GM12878 (cell line): ENCODE measurements around the gene FARS2. TPM values are rescaled to one million over a fixed set of nuclear protein-coding genes. Genes with fewer than 3 reads are reported as not detected.

Experiments used
- ATAC-seq: fragments of 200-7000 bp; cut with Tn5 transposase; 3 replicates; pipeline ENCODE4 v1.9.1; 2020; ENCODE audit warnings: mild to moderate bottlenecking, moderate library complexity
- BruUV-seq: library from RNA; stranded (reverse); fragments of 400-500 nt; replicated peaks from 2 replicates; lab custom pipeline; 2021; lab: Mats Ljungman, UMichigan
- CTCF ChIA-PET: fragments of 300-600 bp; sonication (Branson Sonifier 250); formaldehyde crosslinking; extraction: SDS; loops from one replicate; lab custom pipeline; 2021; ENCODE audit warnings: inconsistent platforms; lab: Yijun Ruan, JAX
- POLR2A ChIA-PET: fragments of 350-600 bp; formaldehyde crosslinking; extraction: SDS; loops from one replicate; lab custom pipeline; 2021; ENCODE audit warnings: inconsistent platforms; lab: Charles Lee
- RAD21 ChIA-PET: fragments of 300-600 bp; sonication (Branson Sonifier 250); formaldehyde crosslinking; loops from one replicate; lab custom pipeline; 2023; ENCODE audit warnings: antibody characterized with exemption; ENCODE audit not compliant: unreplicated experiment; lab: Charles Lee
- SMC1A ChIA-PET: fragments of 300-600 bp; sonication (Branson Sonifier 250); formaldehyde crosslinking; loops from one replicate; lab custom pipeline; 2023; ENCODE audit not compliant: unreplicated experiment, uncharacterized antibody; lab: Charles Lee
- DNase-seq: peaks from one replicate; pipeline ENCODE4 v3.0.0-alpha.2; 2011; ENCODE audit warnings: low read depth, low spot score
- FAIRE-seq: peaks from 3 replicates; lab custom pipeline; 2011; peaks lifted over from hg19 to GRCh38; lab: Jason Lieb, UNC
- H2AFZ ChIP-seq: 2 replicates; pipeline ENCODE4 v1.6.0; 2011; ENCODE audit warnings: low read depth, low read length, control low read depth; ENCODE audit not compliant: control insufficient read depth
- H3K27ac ChIP-seq: 2 replicates; pipeline ENCODE4 v1.5.1; 2011; ENCODE audit warnings: control low read depth; ENCODE audit not compliant: control insufficient read depth, insufficient read depth
- H3K27me3 ChIP-seq, 2 experiments: replicated peaks in 1 of 2; 2 replicates each; pipeline versions ENCODE4 v1.6.0 to v1.6.1; 2011; ENCODE audit warnings: low read length in 1 of 2; ENCODE audit not compliant: control insufficient read depth in 2 of 2, insufficient read depth in 2 of 2
- H3K36me3 ChIP-seq, 2 experiments: 2 replicates each; pipeline ENCODE4 v1.5.1; 2011; ENCODE audit warnings: low read length in 1 of 2; ENCODE audit not compliant: control insufficient read depth in 2 of 2, insufficient read depth in 2 of 2
- H3K4me1 ChIP-seq: 2 replicates; pipeline ENCODE4 v1.6.1; 2011; ENCODE audit warnings: mild to moderate bottlenecking, low read length, moderate library complexity, mixed read lengths; ENCODE audit not compliant: control insufficient read depth, insufficient read depth
- H3K4me2 ChIP-seq: 2 replicates; pipeline ENCODE4 v1.6.0; 2011; ENCODE audit warnings: control low read depth; ENCODE audit not compliant: control insufficient read depth, insufficient read depth
- H3K4me3 ChIP-seq: fragments of 200-600 bp; sonication (generic); 2 replicates; pipeline ENCODE4 v1.5.1; 2016
- H3K79me2 ChIP-seq: 2 replicates; pipeline ENCODE4 v1.6.0; 2011; ENCODE audit warnings: low read length; ENCODE audit not compliant: control insufficient read depth, insufficient read depth
- H3K9ac ChIP-seq: 2 replicates; pipeline ENCODE4 v1.8.0; 2011; ENCODE audit warnings: low read length, control low read depth, mixed read lengths; ENCODE audit not compliant: control insufficient read depth, insufficient read depth
- H3K9me3 ChIP-seq: replicated peaks from 3 replicates; pipeline ENCODE4 v1.5.1; 2011; ENCODE audit warnings: mild to moderate bottlenecking, low read length; ENCODE audit not compliant: control insufficient read depth, insufficient read depth
- H4K20me1 ChIP-seq: 2 replicates; pipeline ENCODE4 v1.6.0; 2011; ENCODE audit not compliant: control insufficient read depth, insufficient read depth
- EED ChIP-seq: sonication (generic); IDR thresholded peaks from 2 replicates; pipeline ENCODE4 v1.6.1; 2016; ENCODE audit warnings: antibody characterized with exemption, low read depth
- JUNB ChIP-seq: IDR thresholded peaks from 2 replicates; pipeline ENCODE4 v1.6.1; 2016; ENCODE audit warnings: antibody characterized with exemption, mild to moderate bottlenecking
- KLF5 ChIP-seq: fragments of 450-650 bp; IDR thresholded peaks from 2 replicates; pipeline ENCODE4 v1.6.1; 2014; ENCODE audit warnings: mild to moderate bottlenecking; ENCODE audit not compliant: partially characterized antibody
- NFYB ChIP-seq: IDR thresholded peaks from 2 replicates; pipeline ENCODE4 v1.6.1; 2011; ENCODE audit warnings: low read depth, mild to moderate bottlenecking, low read length, improper control_type of control experiment, moderate library complexity; ENCODE audit not compliant: insufficient read depth
- NRF1 ChIP-seq: conservative IDR thresholded peaks from 2 replicates; pipeline ENCODE4 v1.6.1; 2011; ENCODE audit warnings: mild to moderate bottlenecking, low read depth, low read length, improper control_type of control experiment
- POU2F2 ChIP-seq: IDR thresholded peaks from 3 replicates; pipeline ENCODE4 v1.6.1; 2011; ENCODE audit warnings: low read depth, mild to moderate bottlenecking, low read length, borderline replicate concordance
- WGBS: methylation state at CpG from one replicate; pipeline ENCODE4 v1.1.6; 2016; ENCODE audit warnings: low lambda C conversion rate; ENCODE audit not compliant: insufficient replicate concordance, insufficient coverage; ENCODE audit errors: missing lambda C conversion rate; 5-methylcytosine and 5-hydroxymethylcytosine counted together
- in situ Hi-C: fragments of 300-500 bp; cut with MboI; formaldehyde crosslinking; loops from 9 replicates; pipeline ENCODE4 v1.14.3; 2018; ENCODE audit warnings: mixed read lengths
- intact Hi-C: fragments of 100-400 bp; cut with micrococcal nuclease; formaldehyde crosslinking; loops from one replicate; pipeline ENCODE4 v1.14.2; 2022; ENCODE audit not compliant: unreplicated experiment
- polyA plus RNA-seq, 11 experiments: library from polyadenylated mRNA; depleted of rRNA in 4 of 11; unstranded in 6 of 11; stranded (reverse) in 5 of 11; fragments of >200 nt; fragmentation: Nextera tagmentation in 4 of 11; fragmentation: Illumina TruSeq in 1 of 11; extraction: Ambion mirVana in 4 of 11; extraction: Trizol in 1 of 11; gene quantifications; 1 replicate in 1 of 11; 2 replicates in 10 of 11; pipeline versions ENCODE4 v1.2.1 to v1.2.3, GENCODE V29; 2011 to 2016; ENCODE audit warnings: inconsistent platforms in 2 of 11, missing spikeins in 2 of 11, low read depth in 1 of 11
- total RNA-seq, 4 experiments: library from RNA; depleted of rRNA in 3 of 4; stranded (reverse); fragments of >200 nt in 3 of 4; fragmentation: Illumina TruSeq in 1 of 4; extraction: Trizol in 1 of 4; gene quantifications; 2 replicates each; pipeline versions ENCODE4 v1.2.1 to v1.2.3, GENCODE V29; 2013 to 2021

FARS2 gene
- total and polyA plus RNA-seq, 10 of the 15 experiments (the other 5 are each of a cell fraction or from before 2014, with no cell fraction given), result 16.8 to 46.7 (median 25.6) TPM

DNA sequence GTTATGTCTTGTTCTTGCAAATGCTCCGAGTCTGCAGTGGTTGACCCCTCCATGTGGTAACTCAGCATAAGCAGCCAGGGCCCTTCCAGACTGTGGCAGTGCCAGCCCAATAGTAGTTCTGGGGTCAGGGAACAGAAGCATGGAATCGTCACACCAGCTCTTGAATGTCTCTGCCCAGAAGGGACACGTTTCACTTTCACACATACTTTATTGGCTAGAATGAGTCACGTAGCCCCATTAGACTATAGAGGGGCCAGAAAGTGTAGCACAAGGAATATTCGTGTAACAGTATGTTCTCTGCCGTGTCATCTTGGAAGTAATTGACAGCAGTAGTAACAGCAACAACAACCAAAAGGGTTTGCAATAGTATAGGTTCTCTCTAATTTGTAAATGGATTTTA lies 254.7 kb downstream of the FARS2 start:
- ChIA-PET RAD21 (interaction anchor here (1.1 to 4.9 kb wide), 4 partner anchors 9 to 165 kb away, joined by 3 to 33 read pairs (median 4); no protein-coding TSS in a partner anchor), CTCF (interaction anchor here (0.8 to 5.2 kb wide), 5 partner anchors 8 to 113 kb away, joined by 3 to 53 read pairs (median 3); no protein-coding TSS in a partner anchor), SMC1A (interaction anchor here (0.6 to 9.1 kb wide), 6 partner anchors 9 to 166 kb away, joined by 3 to 101 read pairs (median 5); no protein-coding TSS in a partner anchor), POLR2A (interaction anchor here (0.8 to 4.0 kb wide), 2 partner anchors 8 to 9 kb away, joined by 3 to 20 read pairs; no protein-coding TSS in a partner anchor)
- no peak for DNase-seq
- TF ChIP-seq NFYB (0 out of 2 replicates have a peak, but pooled peaks have one; percentile 30), EED (peak; percentile 39; the same call in 1 of the 2 replicates), NRF1 (no peak), POU2F2 (0 out of 3 replicates have a peak, but pooled peaks have one; percentile 32), KLF5 (no peak), JUNB (0 out of 2 replicates have a peak, but pooled peaks have one; percentile 11)
- Histone ChIP-seq H3K4me1 (peaks cover 37% of the 10 kb centered on the region), H3K4me3 (no peak overlapping the region), H3K36me3 (no peaks in the 10 kb centered on the region), H3K9ac (no peak overlapping the region), H3K27ac (no peak overlapping the region), H4K20me1 (no peaks in the 10 kb centered on the region), H3K4me2 (peak overlapping the region; percentile 19; the same call in 1 of the 2 replicates), H3K9me3 (no peaks in the 10 kb centered on the region), H2AFZ (no peak overlapping the region; the same call in 1 of the 2 replicates), H3K27me3 (no peaks in the 10 kb centered on the region), H3K79me2 (peaks cover 1% of the 10 kb centered on the region; the same call in 1 of the 2 replicates)
- in situ Hi-C loops (no loop called here), intact Hi-C loops (no loop called here)
- peak; percentile 65 for ATAC-seq
- BruUV-seq, result no TSS peak
- no peak for FAIRE-seq
- WGBS, result 43% methylated on average over 6 of the region's 6 CpGs
